B cell (primary cell): ENCODE data around the gene GLB1L3. TPM values are rescaled to one million over a fixed set of nuclear protein-coding genes. Genes with fewer than 3 reads are reported as not detected.

ENCODE experiments used
- ATAC-seq: fragments of 200-7000 bp; cut with Tn5 transposase; one replicate; pipeline ENCODE4 v1.10.0; 2021; ENCODE audit warnings: low read depth, mild to moderate bottlenecking, moderate number of reproducible peaks, moderate library complexity
- CTCF ChIA-PET: fragments of 350-600 bp; sonication (Branson Sonifier 250); formaldehyde crosslinking; loops from one replicate; lab custom pipeline; 2021; ENCODE audit warnings: antibody characterized with exemption, inconsistent platforms; lab: Charles Lee
- POLR2A ChIA-PET: fragments of 350-600 bp; sonication (Branson Sonifier 250); formaldehyde crosslinking; loops from one replicate; lab custom pipeline; 2021; ENCODE audit warnings: antibody characterized with exemption; lab: Charles Lee
- DNase-seq: peaks from one replicate; pipeline ENCODE4 v3.0.0; 2013
- H2AFZ ChIP-seq: 2 replicates; pipeline ENCODE4 v1.6.1; 2012; ENCODE audit warnings: mild to moderate bottlenecking, low read depth, low read length; ENCODE audit not compliant: insufficient read depth, poor library complexity, severe bottlenecking
- H3K27ac ChIP-seq, 2 donors: 1 replicate in 1 of 2; 2 replicates in 1 of 2; pipeline ENCODE4 v1.5.1; 2012 to 2013; ENCODE audit warnings: low read length in 2 of 2, mild to moderate bottlenecking in 2 of 2, moderate library complexity in 1 of 2
- H3K27me3 ChIP-seq, 4 experiments: fragments of 200-600 bp in 1 of 4; sonication (generic) in 1 of 4; replicated peaks in 1 of 4; 1 replicate in 2 of 4; 2 replicates in 2 of 4; pipeline versions ENCODE4 v1.6.1 to v1.7.0; 2013 to 2016; ENCODE audit warnings: low read length in 3 of 4, mild to moderate bottlenecking in 2 of 4, mixed read lengths in 1 of 4, moderate library complexity in 1 of 4; ENCODE audit not compliant: insufficient read depth in 4 of 4, control insufficient read depth in 3 of 4; ENCODE audit errors: control extremely low read depth in 1 of 4
- H3K36me3 ChIP-seq, 2 experiments: replicated peaks in 1 of 2; 1 replicate in 1 of 2; 2 replicates in 1 of 2; pipeline versions ENCODE4 v1.6.1 to v1.7.1; 2013; ENCODE audit warnings: low read length in 1 of 2; ENCODE audit not compliant: insufficient read depth in 2 of 2, control insufficient read depth in 1 of 2; ENCODE audit errors: control extremely low read depth in 1 of 2, extremely low read depth in 1 of 2
- H3K4me1 ChIP-seq, 2 donors: fragments of 200-600 bp in 1 of 2; sonication (generic) in 1 of 2; 1 replicate in 1 of 2; 2 replicates in 1 of 2; pipeline versions ENCODE4 v1.5.1 to v1.6.1; 2013 to 2017; ENCODE audit warnings: low read length in 2 of 2; ENCODE audit not compliant: control insufficient read depth in 2 of 2, insufficient read depth in 2 of 2
- H3K4me2 ChIP-seq: replicated peaks from 2 replicates; pipeline ENCODE3; 2012; ENCODE audit warnings: mild to moderate bottlenecking, low read depth, low read length; ENCODE audit not compliant: poor library complexity, severe bottlenecking
- H3K4me3 ChIP-seq, 5 experiments: fragments of 200-600 bp in 1 of 5; sonication (generic) in 1 of 5; 1 replicate in 3 of 5; 2 replicates in 2 of 5; pipeline versions ENCODE4 v1.5.1 to v1.7.0; 2011 to 2016; ENCODE audit warnings: low read length in 4 of 5, mild to moderate bottlenecking in 4 of 5, low read depth in 2 of 5, control low read depth in 1 of 5, moderate library complexity in 1 of 5; ENCODE audit not compliant: insufficient read depth in 1 of 5; ENCODE audit errors: control extremely low read depth in 1 of 5, extremely low read depth in 1 of 5
- H3K79me2 ChIP-seq: fragments of 200-600 bp; sonication (generic); one replicate; pipeline ENCODE4 v1.6.0; 2016; ENCODE audit warnings: low read length; ENCODE audit not compliant: control insufficient read depth, insufficient read depth
- H3K9ac ChIP-seq: fragments of 200-600 bp; sonication (generic); 2 replicates; pipeline ENCODE4 v1.6.1; 2017; ENCODE audit warnings: mild to moderate bottlenecking, low read length, moderate library complexity
- H3K9me3 ChIP-seq, 3 donors: one replicate each; pipeline versions ENCODE4 v1.6.1 to v1.7.1; 2013; ENCODE audit warnings: low read length in 2 of 3; ENCODE audit not compliant: control insufficient read depth in 2 of 3, insufficient read depth in 1 of 3; ENCODE audit errors: control extremely low read depth in 1 of 3
- H4K20me1 ChIP-seq: 2 replicates; pipeline ENCODE4 v1.6.0; 2012; ENCODE audit warnings: mild to moderate bottlenecking, low read length; ENCODE audit not compliant: insufficient read depth, control insufficient read depth, poor library complexity, severe bottlenecking
- H3K27ac Mint-ChIP-seq: one replicate; pipeline ENCODE4 v1.8.0; 2021; ENCODE audit warnings: mixed read lengths
- H3K27me3 Mint-ChIP-seq: one replicate; pipeline ENCODE4 v1.8.0; 2021; ENCODE audit warnings: mixed read lengths
- H3K4me1 Mint-ChIP-seq: one replicate; pipeline ENCODE4 v1.8.0; 2021; ENCODE audit warnings: mixed read lengths
- H3K4me3 Mint-ChIP-seq: one replicate; pipeline ENCODE4 v1.8.0; 2021; ENCODE audit warnings: mixed read lengths
- H3K9me3 Mint-ChIP-seq: one replicate; pipeline ENCODE4 v1.8.0; 2022; ENCODE audit warnings: mixed read lengths; ENCODE audit not compliant: insufficient read depth
- CTCF ChIP-seq: fragments of 200-600 bp; IDR thresholded peaks from one replicate; pipeline ENCODE4 v1.8.0; 2022; ENCODE audit warnings: antibody characterized with exemption, mild to moderate bottlenecking
- EZH2 ChIP-seq: IDR thresholded peaks from 2 replicates; pipeline ENCODE4 v1.6.1; 2012; ENCODE audit warnings: borderline replicate concordance, low read depth, mild to moderate bottlenecking, moderate library complexity, low read length; ENCODE audit not compliant: insufficient read depth, poor library complexity, severe bottlenecking
- WGBS: methylation state at CpG from one replicate; pipeline ENCODE4 v1.1.5; 2013; ENCODE audit warnings: missing lambda C conversion rate; ENCODE audit not compliant: insufficient coverage; 5-methylcytosine and 5-hydroxymethylcytosine counted together
- intact Hi-C: fragments of 100-400 bp; cut with micrococcal nuclease; formaldehyde crosslinking; loops from one replicate; pipeline ENCODE4 v1.10.0; 2022
- polyA plus RNA-seq: library from polyadenylated mRNA; depleted of rRNA; stranded (reverse); fragments of >200 nt; gene quantifications from 2 replicates; pipeline ENCODE4 v1.2.3, GENCODE V29; 2012
- total RNA-seq, 2 donors: library from RNA; stranded (reverse); fragments of 120-200 nt in 1 of 2; gene quantifications; 1 replicate in 1 of 2; 2 replicates in 1 of 2; pipeline versions ENCODE4 v1.2.3 to v1.2.4, GENCODE V29; 2013 to 2022

GLB1L3 gene
- total and polyA plus RNA-seq, 2 donors (not counting 1 experiment from before 2014, with no cell fraction given) = not detected

DNA sequence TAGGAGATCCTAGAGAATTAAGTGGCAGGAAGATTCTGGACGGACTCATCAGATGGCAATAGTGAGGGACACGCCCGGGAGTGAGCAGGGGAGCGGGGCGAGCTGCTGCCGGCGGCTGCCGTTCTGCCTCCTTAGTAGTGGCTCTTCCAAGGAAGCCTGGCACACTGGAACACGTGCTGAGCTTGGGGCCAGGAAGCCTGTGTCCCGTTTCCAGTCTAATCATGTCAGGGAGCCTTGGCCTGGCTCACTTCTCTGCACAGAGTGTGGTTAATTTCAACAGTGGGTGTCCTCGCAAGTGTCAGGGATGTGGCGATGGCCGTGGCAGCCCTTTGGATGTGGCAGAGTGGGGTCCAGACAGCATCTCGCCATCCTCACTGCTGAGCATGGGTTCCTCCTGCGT, 16.5 kb downstream of the GLB1L3 start:
- H3K9me3 Mint-ChIP-seq = no peaks in the 10 kb centered on the region
- POLR2A ChIA-PET = no interaction called here
- no peak for ATAC-seq

More for the DNA sequence above, 16.5 kb downstream of the GLB1L3 start:
- intact Hi-C loops = no loop called here
- H4K20me1 ChIP-seq = no peaks in the 10 kb centered on the region
- H3K9me3 ChIP-seq = no peaks in the 10 kb centered on the region
- H2AFZ ChIP-seq = no peak overlapping the region
- no peak overlapping the region for H3K4me3 ChIP-seq
- 92% methylated on average over 15 of the region's 15 CpGs for WGBS
- no peaks in the 10 kb centered on the region for H3K36me3 ChIP-seq
- Mint-ChIP-seq H3K27ac (no peak overlapping the region), H3K4me1 (no peaks in the 10 kb centered on the region), H3K27me3 (peaks cover 24% of the 10 kb centered on the region), H3K4me3 (no peak overlapping the region)
- no peak overlapping the region for H3K9ac ChIP-seq
- H3K27me3 ChIP-seq = peaks cover 0 to 3% (median 1%) of the 10 kb centered on the region in 4 experiments
- CTCF ChIA-PET = no interaction called here
- H3K4me2 ChIP-seq = no peak overlapping the region
- H3K27ac ChIP-seq = no peak overlapping the region
- H3K79me2 ChIP-seq = no peaks in the 10 kb centered on the region
- H3K4me1 ChIP-seq = no peaks in the 10 kb centered on the region
- DNase-seq = no peak
- no peak for TF ChIP-seq CTCF
- no peak for TF ChIP-seq EZH2
